Stimulated activated naive CD8-positive, alpha-beta T cell treated with anti-CD3 and anti-CD28 coated beads, Interleukin-15, Interleukin-2, amounts not matched to agents 100 ng/mL and 50 ng/mL, for 24 hours (primary cell): Measurements from ENCODE around the gene ARIH1.
A peak's percentile ranks its signal among the peaks of the same experiment; 100 is the strongest.
"Not testable (repeated sequence)": the region's sequence is repeated elsewhere in the genome, so short reads cannot be mapped to it uniquely, and the experiment has no call there.

Source experiments
- H3K27ac Mint-ChIP-seq: one replicate; pipeline ENCODE4 v1.8.0; 2021; ENCODE audit warnings: mild to moderate bottlenecking, mixed read lengths
- H3K27me3 Mint-ChIP-seq: one replicate; pipeline ENCODE4 v1.8.0; 2021; ENCODE audit warnings: mixed read lengths
- H3K36me3 Mint-ChIP-seq: one replicate; pipeline ENCODE4 v1.8.0; 2021; ENCODE audit warnings: low read depth, mixed read lengths
- H3K4me1 Mint-ChIP-seq: one replicate; pipeline ENCODE4 v1.8.0; 2021; ENCODE audit warnings: low read depth, mixed read lengths
- H3K4me3 Mint-ChIP-seq: one replicate; pipeline ENCODE4 v1.8.0; 2021; ENCODE audit warnings: mild to moderate bottlenecking, mixed read lengths
- H3K9me3 Mint-ChIP-seq: one replicate; pipeline ENCODE4 v1.8.0; 2021; ENCODE audit warnings: mixed read lengths

Gene ARIH1

DNA sequence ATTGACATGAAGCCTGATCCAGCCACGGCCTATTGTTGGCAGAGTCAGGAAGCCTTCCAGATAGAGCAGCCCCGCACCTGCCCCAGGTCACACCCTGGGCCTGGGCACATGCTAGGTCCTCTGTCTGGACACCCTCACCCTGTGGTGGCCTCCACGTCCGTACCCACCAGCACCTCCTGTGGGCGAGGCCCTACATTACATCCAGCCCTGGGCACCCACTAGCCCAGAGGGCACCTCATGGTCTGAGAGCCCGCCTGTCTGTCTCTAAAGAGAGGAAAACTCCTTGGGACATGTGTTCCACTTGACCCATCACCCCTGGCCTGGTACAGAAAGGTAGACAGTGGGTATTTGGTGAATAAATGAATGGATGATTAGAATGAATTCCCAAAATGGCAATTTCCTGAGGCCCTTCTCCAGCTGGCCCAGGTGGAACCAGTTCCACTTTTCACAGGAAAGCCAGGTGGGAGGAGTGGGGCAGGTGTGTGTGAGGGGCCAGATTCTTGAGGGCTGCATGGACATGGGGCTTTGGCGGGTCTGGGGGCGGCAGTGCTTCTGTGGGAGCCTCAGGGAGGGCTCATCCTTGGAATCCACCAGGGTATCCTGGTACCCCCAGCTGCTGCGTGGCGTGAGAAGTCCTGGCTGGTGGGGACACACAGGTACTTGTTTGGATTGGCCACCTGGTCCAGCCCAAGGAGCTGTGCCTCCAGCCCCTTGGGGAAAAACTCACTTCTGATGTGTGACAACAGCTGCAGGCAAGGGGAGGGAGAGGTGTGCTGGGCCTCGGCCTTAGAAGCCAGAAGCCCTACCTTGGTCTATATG, 154.3 kb downstream of the ARIH1 start:
- H3K36me3 Mint-ChIP-seq, H3K27me3 Mint-ChIP-seq, H3K27ac Mint-ChIP-seq, H3K4me3 Mint-ChIP-seq, H3K4me1 Mint-ChIP-seq, H3K9me3 Mint-ChIP-seq: not testable (repeated sequence)

DNA sequence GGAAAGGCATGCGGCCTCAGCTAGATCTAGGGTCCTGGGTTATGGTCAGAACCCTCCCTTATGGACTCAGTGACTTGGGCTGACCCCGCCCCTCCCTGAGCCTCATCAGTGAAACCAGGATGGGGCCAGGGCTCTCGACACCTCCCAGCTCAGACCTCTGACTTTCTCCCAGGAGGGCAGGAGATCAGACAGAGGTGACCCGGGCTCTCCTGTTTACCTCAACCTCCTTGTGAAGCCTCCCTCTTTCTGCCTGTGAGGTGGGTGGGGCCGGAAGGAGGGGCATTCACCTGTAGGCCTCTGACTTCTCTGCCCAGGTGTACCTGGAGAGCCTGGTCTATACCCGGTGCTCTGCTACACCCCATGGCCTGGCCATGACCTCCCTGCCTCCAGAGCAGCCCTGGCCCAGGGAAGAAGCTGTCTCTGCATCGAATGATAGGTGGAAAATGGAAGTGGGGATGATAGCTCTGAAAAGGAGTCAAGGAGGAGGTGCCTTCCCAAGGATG, 155.0 kb downstream of the ARIH1 start:
- H3K27me3 Mint-ChIP-seq, H3K27ac Mint-ChIP-seq: not testable (repeated sequence)

DNA sequence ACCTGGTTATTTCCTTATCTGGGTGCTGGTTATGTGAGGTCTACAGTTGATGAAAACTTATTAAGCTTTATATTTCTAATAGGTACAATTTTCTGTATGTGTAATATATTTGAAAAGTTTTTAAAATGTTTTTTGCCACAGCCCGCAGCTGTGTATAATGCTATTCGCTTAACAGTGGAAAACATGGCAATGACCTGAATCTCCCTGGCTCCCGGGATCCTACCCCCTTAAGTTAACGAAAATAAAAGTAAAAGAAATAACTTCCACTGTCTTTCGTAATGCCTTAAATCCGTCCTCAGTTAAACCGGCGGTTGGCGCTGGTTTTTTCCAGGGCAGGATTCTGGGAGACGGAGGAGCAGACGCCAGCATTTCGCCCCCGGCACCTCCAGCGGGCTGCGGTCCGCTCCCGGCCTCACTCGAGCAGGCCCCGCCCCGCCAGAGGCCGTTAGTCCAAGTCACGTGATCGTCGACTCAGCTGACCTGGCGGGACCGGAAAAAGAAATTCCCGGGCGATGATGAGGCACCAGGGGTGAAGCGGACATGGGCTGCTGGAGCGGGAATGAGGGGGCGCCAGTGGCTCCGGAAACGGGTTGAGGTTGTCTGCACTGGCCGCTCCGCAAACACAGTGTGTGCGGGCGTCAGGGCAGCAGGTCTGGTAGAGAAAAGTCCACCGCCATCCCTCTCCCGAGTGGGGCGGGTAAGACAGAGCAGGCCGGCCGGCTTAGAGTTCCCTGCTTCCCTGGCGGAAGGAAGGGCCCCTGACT, 162.6 kb downstream of the ARIH1 start:
- H3K9me3 Mint-ChIP-seq, H3K27ac Mint-ChIP-seq, H3K4me1 Mint-ChIP-seq, H3K27me3 Mint-ChIP-seq, H3K36me3 Mint-ChIP-seq: not testable (repeated sequence)
- peak overlapping the region; percentile 51 for H3K4me3 Mint-ChIP-seq

More for the DNA sequence above, 155.0 kb downstream of the ARIH1 start:
- not testable (repeated sequence) for H3K4me1 Mint-ChIP-seq, H3K4me3 Mint-ChIP-seq, H3K36me3 Mint-ChIP-seq, H3K9me3 Mint-ChIP-seq

DNA sequence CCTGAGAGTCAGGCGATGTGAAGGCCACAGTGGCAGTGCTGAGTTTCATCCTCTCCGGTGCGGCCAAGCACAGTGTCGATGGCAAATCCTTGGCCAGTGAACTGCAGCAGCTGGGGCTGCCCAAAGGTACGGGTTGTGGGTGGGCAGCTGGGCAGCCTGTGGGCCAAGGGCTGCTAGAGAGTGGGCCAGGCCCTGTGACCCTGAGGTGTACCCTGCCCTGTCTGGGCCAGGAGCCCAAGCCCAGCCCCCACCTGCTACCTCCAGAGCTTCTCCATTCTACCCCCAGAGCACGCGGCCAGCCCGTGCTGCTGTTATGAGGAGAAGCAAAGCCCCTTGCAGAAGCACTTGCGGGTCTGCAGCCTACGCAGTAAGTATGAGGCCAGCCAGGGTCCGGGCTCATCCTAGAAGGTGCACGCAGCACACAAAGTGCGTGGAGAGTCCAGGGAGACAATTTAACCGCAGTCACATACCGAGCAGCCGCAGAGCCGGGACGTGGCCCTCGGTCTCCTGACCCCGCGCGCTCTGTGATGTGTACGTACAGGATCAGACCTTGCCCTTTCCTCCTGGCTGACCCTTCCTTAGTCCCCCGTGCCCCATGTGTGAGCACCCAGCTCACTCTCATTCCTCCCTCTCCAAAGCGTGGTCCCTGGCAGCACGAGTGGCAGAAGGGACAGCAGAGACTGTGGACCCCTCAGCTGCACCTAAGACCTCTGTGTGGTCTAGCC, 165.8 kb downstream of the ARIH1 start:
- H3K27ac Mint-ChIP-seq, H3K9me3 Mint-ChIP-seq, H3K27me3 Mint-ChIP-seq, H3K36me3 Mint-ChIP-seq, H3K4me1 Mint-ChIP-seq, H3K4me3 Mint-ChIP-seq: not testable (repeated sequence)

DNA sequence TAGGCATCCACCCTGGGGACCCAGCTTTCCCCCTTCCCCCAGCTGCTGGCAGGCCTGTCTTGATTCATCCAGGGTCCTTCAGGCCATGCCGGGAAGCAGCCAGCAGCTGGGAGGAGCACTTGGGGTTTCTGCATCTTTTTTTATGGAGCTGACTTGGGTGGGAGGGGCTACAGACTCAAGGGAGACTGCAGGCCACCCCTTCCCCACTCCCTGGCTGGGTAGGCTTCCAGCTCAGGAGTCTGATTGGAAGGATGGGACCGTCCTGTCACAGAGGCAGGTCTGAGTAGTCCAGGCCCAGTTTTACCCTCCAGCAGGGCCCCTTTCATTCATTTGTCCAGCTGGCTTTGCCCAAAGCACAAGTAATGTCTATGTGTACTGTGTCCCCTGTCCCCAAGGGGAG, 168.1 kb downstream of the ARIH1 start:
- H3K36me3 Mint-ChIP-seq, H3K4me1 Mint-ChIP-seq, H3K9me3 Mint-ChIP-seq, H3K4me3 Mint-ChIP-seq, H3K27me3 Mint-ChIP-seq, H3K27ac Mint-ChIP-seq: not testable (repeated sequence)

DNA sequence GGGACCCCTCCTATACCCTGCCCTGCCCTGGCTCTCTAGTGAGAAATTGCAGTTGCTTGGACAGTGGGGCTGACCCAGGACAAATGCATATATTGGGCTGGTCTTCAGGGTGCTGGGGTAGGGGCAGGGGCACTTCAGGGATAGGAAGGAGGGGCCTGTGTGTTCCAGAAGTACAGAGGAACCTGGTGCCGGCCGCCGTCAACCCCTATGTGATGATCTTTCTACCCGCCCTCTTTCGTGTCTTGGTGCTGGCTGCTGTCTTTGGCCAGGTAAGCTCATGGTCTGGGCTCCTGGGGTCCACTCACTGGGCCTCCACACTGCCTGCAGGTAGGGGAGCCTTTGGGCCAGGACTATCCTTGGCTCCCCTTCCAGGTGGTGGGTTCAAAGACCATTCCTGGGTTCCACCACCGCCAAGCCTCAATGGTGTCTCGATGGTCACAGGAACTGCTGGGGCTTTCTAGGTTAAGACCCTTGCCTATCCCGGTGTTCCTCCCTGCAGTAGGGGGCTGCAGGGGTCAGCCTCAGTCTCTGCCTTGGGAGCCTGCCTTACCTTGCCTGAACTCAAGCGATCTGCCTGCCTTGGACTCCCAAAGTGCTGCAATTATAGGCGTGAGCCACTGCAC, 174.6 kb downstream of the ARIH1 start:
- H3K27me3 Mint-ChIP-seq, H3K27ac Mint-ChIP-seq, H3K9me3 Mint-ChIP-seq, H3K36me3 Mint-ChIP-seq, H3K4me1 Mint-ChIP-seq, H3K4me3 Mint-ChIP-seq: not testable (repeated sequence)
